ENCODE results near the gene NCOA6. TPM values are rescaled to one million over a fixed set of nuclear protein-coding genes. Genes with fewer than 3 reads are reported as not detected.

Gene NCOA6
- total RNA-seq, 4 donors from 2014 or later, result 15.8 to 25.9 (median 20.3) TPM

DNA sequence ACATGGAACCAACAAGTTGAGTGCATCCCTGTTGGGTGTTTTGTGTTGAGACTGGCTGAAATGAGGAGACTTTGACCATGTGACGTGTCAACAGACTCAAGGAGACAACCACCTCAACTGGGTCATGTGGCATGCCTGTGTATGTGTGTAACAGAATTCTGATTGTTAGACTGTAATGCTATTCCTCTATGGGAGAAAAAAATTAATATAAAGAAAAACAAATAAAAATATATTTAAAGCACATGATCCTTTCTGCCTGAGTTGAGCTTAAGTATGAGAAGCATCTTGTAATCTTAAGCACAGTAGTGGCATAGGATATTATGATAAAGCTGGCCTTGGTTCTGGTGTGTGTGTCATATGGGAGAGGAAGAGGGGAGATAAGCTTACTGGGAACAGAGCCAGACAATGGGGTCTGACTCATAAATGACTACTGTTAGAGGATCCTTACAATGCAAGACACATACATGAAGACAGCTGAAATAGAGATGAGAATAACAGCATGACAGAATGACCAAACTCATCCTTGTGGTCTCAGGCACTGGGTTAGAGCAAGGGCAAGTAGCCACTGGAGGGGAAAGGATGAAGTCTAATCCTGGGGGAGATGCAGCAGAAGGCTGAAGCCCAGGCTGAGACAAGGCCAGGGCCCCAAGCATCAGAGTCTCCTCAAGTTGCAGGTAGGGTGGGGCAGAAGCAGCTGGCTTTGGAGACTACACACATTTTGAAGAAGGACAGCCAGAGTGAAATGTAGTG lies 112.1 kb downstream of the NCOA6 start:
- DNase-seq (ENCODE audit: low spot score), result no peak
- TF ChIP-seq, protein P1, sequence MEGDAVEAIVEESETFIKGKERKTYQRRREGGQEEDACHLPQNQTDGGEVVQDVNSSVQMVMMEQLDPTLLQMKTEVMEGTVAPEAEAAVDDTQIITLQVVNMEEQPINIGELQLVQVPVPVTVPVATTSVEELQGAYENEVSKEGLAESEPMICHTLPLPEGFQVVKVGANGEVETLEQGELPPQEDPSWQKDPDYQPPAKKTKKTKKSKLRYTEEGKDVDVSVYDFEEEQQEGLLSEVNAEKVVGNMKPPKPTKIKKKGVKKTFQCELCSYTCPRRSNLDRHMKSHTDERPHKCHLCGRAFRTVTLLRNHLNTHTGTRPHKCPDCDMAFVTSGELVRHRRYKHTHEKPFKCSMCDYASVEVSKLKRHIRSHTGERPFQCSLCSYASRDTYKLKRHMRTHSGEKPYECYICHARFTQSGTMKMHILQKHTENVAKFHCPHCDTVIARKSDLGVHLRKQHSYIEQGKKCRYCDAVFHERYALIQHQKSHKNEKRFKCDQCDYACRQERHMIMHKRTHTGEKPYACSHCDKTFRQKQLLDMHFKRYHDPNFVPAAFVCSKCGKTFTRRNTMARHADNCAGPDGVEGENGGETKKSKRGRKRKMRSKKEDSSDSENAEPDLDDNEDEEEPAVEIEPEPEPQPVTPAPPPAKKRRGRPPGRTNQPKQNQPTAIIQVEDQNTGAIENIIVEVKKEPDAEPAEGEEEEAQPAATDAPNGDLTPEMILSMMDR (IDR thresholded peaks at IDR 0.05), result no peak
- ATAC-seq (ENCODE audit: low FRiP score), result peak; percentile 34

DNA sequence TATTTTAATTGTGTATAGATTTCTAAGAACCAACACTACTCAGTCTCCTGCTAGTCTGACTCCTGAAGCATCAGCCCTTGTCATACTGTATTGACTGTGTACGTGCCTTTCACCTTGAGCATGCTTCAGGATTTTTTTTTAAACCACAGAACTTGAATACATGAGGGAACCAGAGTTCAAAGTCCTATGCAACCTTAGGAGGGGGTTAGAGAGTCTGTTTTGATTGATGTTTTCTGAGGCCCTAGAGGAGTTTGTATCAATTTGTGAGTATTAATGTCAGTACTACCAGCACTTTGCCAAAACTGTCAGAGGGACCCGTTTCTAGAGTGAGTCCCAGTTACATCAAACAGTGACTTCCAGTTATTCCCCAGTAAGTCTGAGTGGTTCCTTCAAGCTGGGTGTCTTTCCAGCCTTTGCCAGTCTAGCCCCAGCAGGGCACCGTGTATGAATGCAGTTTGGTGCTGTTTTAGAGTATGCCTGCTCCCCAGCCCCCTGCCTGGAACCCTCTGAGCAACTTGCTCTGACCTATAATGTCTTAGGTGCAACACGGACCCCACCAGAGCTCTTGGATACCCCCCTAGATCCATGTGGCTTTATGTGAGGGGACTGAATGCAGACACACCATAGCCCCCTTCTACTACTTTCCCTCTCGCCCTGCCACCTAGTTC lies 112.8 kb downstream of the NCOA6 start:
- DNase-seq (ENCODE audit: low spot score), result no peak
- TF ChIP-seq, protein P1 (IDR thresholded peaks at IDR 0.05), result no peak
- ATAC-seq (ENCODE audit: low FRiP score), result no peak

DNA sequence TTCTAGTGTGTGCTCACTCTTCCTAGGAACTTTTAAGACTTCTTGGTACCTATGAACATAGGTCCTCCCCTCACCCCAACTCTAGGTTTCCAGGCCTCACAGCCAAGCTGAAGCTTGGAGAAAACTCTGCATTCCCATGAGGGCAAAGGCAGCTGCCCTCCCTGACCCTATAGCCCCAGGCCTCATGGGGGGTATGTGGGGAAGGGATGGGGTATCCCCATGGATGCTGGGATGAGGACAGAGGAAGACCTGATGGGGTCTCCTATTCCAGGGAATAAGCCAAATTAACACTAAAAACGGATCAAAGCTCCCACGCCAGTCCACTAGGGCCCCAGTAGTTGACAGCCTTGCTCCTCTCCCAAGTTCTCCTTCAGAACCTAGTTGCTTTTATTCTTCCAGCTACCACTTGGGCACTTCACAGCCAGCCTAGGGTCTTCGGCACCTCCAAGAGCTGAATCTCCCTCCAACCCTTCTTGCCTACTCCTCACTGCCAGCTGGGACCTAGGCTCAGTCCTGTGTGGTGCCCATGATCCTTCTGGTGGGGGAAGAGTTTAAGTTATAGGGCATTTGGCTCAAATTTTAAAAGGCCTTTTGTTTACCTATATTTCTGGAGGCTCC lies 113.5 kb downstream of the NCOA6 start:
- DNase-seq (ENCODE audit: low spot score) (no peak), ATAC-seq (ENCODE audit: low FRiP score) (no peak)
- TF ChIP-seq, protein P1 (IDR thresholded peaks at IDR 0.05), result no peak

DNA sequence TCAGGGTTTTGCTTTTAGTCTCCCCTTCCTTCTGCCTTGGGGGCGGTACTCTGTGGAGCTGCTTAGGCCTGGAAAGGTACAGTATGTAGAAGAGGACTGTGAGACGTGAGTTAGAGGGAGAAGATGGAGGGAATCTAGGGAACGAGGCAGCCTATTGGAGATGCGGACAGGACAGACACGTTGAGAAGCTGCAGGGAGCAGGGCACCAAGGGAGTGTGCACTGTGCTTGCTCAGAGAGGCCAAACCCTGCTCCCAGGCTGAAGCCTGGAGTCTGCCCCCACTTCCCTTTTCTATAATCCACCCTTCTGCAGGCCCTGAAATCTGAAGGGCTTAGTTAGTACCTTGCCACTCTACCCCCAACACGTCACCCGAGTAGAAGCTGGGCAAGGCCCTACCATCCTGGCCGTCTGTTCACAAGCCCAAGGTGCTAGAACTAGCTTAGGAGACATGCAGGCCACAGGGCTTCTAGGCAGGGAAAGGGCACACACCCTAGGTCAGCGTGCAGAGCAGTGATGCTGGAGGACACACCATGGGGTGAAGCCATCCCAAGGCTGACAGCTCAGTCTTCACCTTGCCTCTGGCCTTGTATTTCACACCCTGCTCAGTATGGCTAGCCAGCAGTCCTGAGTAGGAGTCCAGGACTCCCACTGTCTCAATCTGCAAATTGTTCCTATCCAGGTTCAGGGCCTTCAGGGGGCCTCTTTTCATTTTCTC lies 114.4 kb downstream of the NCOA6 start:
- no peak for DNase-seq (ENCODE audit: low spot score)
- TF ChIP-seq, protein P1 (IDR thresholded peaks at IDR 0.05), result no peak
- no peak for ATAC-seq (ENCODE audit: low FRiP score)

DNA sequence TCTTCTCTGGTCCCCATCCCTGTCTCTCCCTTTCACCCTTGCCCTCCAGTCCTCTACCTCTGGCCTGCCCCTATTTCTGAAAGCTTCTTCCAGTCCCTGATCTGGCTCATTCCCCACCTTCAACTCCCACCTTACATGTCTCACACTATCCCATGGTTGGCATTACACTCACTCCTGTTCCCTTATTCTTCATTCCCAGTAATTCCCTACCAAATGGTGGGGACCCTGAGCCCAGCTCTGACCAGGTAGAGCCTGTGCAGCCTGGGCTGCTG lies 114.9 kb downstream of the NCOA6 start:
- DNase-seq (ENCODE audit: low spot score) (no peak), ATAC-seq (ENCODE audit: low FRiP score) (no peak)
- TF ChIP-seq, protein P1 (IDR thresholded peaks at IDR 0.05), result no peak

DNA sequence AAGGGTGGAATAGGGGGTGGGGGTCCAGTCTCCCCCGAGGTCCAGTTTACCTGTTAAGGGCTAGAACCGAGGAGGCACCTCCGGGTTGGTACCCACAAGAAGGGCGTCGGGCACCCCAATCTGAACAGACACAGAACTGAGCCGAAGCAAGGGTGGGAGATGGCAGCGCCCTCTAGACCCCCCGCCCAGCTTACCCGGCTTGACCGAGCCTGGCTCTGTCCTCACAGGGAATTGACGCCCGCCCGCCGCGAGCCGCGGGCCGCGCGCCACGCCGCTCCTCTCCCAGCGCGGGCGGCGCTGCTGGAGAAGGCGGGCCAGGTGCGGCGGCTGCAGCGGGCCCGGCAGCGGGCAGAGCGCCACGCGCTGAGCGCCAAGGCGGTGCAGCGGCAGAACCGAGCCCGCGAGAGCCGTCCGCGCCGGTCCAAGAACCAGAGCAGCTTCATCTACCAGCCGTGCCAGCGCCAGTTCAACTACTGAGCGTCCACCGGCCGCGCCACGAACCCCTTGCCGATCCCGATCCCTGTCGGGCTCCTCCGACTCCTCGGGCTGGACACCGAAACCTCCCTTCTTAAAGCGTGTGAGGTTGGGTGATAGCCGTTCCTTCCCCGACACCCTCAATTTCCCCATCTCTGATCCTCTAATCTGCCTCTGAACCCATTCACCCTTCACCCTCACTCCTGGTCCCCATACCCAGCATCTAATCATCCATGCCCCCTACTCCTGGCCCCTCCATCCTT lies 115.5 kb downstream of the NCOA6 start:
- DNase-seq (ENCODE audit: low spot score) (no peak), ATAC-seq (ENCODE audit: low FRiP score) (peak; percentile 3)
- TF ChIP-seq, protein P1 (IDR thresholded peaks at IDR 0.05), result no peak

Data from omental fat pad (tissue), 4 donors.